ENCODE results near the gene RALGAPA1. TPM values are rescaled to one million over a fixed set of nuclear protein-coding genes. Genes with fewer than 3 reads are reported as not detected.

RALGAPA1 gene
- total RNA-seq, 1 donor from 2014 or later = 64.5 TPM

- peaks cover 6% of the 10 kb centered on the region for H3K36me3 Mint-ChIP-seq
- no peaks in the 10 kb centered on the region for H3K4me1 Mint-ChIP-seq
- H3K4me3 Mint-ChIP-seq = no peak overlapping the region
- no peaks in the 10 kb centered on the region for H3K27me3 Mint-ChIP-seq (ENCODE audit: low read depth)
- no peak for DNase-seq (ENCODE audit: low spot score in 2 of 2, unreplicated experiment in 2 of 2)
- H3K27ac Mint-ChIP-seq = no peak overlapping the region
- no peaks in the 10 kb centered on the region for H3K9me3 Mint-ChIP-seq
- TF ChIP-seq CTCF (IDR thresholded peaks at IDR 0.05; ENCODE audit: unreplicated experiment) = no peak
Measured at GRCh38 chr14:35699791-35700444, 109.2 kb downstream of the RALGAPA1 start.

GRCh38 chr14:35696575-35696974 lies 112.5 kb downstream of the RALGAPA1 start:
- Mint-ChIP-seq H3K27me3 (ENCODE audit: low read depth) (no peaks in the 10 kb centered on the region), H3K4me3 (no peak overlapping the region), H3K27ac (no peak overlapping the region), H3K9me3 (no peaks in the 10 kb centered on the region), H3K36me3 (peaks cover 3% of the 10 kb centered on the region), H3K4me1 (no peaks in the 10 kb centered on the region)
- no peak for DNase-seq (ENCODE audit: low spot score in 2 of 2, unreplicated experiment in 2 of 2)
- no peak for TF ChIP-seq CTCF (IDR thresholded peaks at IDR 0.05; ENCODE audit: unreplicated experiment)

DNA sequence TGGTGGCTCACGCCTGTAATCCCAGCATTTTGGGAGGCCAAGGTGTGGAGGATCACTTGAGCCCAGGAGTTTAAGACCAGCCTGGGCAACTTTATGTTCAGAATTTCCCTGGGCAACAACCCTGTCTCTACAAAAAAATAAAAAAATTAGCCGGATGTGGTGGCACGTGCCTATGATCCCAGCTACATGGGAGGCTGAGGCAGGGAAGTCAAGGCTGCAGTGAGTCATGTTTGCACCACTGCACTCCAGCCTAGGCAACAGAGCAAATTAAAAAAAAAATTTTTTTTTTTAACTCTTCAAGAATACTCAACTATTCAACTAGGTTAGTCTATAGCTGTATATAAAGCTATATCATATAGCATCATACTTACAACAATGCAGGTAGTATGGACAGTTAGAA lies 113.0 kb downstream of the RALGAPA1 start:
- Mint-ChIP-seq H3K36me3 (no peaks in the 10 kb centered on the region), H3K4me3 (no peak overlapping the region), H3K9me3 (no peaks in the 10 kb centered on the region), H3K27me3 (ENCODE audit: low read depth) (no peaks in the 10 kb centered on the region), H3K4me1 (no peaks in the 10 kb centered on the region), H3K27ac (no peak overlapping the region)
- no peak for TF ChIP-seq CTCF (IDR thresholded peaks at IDR 0.05; ENCODE audit: unreplicated experiment)
- no peak for DNase-seq (ENCODE audit: low spot score in 2 of 2, unreplicated experiment in 2 of 2)

GRCh38 chr14:35695647-35696046 lies 113.4 kb downstream of the RALGAPA1 start:
- no peak for DNase-seq (ENCODE audit: low spot score in 2 of 2, unreplicated experiment in 2 of 2)
- Mint-ChIP-seq H3K4me3 (no peak overlapping the region), H3K4me1 (no peaks in the 10 kb centered on the region)

DNA sequence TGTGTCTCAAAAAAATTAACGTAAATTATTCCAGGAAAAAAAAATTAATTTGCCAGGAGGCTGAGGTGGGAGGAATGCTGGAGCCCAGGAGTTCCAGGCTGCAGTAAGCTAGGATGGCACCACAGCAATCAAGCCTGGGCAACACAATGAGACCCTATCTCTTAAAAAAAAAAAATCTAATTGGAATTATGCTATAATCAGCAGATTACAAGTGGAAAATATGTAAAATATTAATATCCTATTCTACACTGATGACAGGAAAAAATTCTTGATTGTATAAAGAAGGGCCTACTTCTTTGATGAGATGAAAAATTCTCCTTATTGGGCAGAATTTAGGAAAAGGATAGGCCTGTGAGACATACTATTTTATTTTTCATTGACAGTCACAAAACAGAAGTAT lies 114.0 kb downstream of the RALGAPA1 start:
- no peak for TF ChIP-seq CTCF (IDR thresholded peaks at IDR 0.05; ENCODE audit: unreplicated experiment)
- Mint-ChIP-seq H3K27me3 (ENCODE audit: low read depth) (no peaks in the 10 kb centered on the region), H3K36me3 (no peaks in the 10 kb centered on the region), H3K4me3 (no peak overlapping the region), H3K4me1 (no peaks in the 10 kb centered on the region), H3K9me3 (no peaks in the 10 kb centered on the region), H3K27ac (no peak overlapping the region)
- DNase-seq (ENCODE audit: low spot score in 2 of 2, unreplicated experiment in 2 of 2) = no peak

More at GRCh38 chr14:35695647-35696046, 113.4 kb downstream of the RALGAPA1 start:
- no peaks in the 10 kb centered on the region for H3K9me3 Mint-ChIP-seq
- no peaks in the 10 kb centered on the region for H3K27me3 Mint-ChIP-seq (ENCODE audit: low read depth)
- no peak overlapping the region for H3K27ac Mint-ChIP-seq
- H3K36me3 Mint-ChIP-seq = no peaks in the 10 kb centered on the region
- TF ChIP-seq CTCF (IDR thresholded peaks at IDR 0.05; ENCODE audit: unreplicated experiment) = no peak

Data from mesothelial cell of epicardium (in vitro differentiated cells).